Kidney tubule cell (primary cell): ENCODE measurements around the gene HIP1.
"Not testable (repeated sequence)": the region's sequence is repeated elsewhere in the genome, so short reads cannot be mapped to it uniquely, and the experiment has no call there.

Source experiments
- DNase-seq: peaks from one replicate; pipeline ENCODE4 v3.0.0-alpha.2; 2018; ENCODE audit warnings: low spot score

Gene HIP1

GRCh38 chr7:75644589-75644988 lies 94.2 kb downstream of the HIP1 start:
- no peak for DNase-seq

DNA sequence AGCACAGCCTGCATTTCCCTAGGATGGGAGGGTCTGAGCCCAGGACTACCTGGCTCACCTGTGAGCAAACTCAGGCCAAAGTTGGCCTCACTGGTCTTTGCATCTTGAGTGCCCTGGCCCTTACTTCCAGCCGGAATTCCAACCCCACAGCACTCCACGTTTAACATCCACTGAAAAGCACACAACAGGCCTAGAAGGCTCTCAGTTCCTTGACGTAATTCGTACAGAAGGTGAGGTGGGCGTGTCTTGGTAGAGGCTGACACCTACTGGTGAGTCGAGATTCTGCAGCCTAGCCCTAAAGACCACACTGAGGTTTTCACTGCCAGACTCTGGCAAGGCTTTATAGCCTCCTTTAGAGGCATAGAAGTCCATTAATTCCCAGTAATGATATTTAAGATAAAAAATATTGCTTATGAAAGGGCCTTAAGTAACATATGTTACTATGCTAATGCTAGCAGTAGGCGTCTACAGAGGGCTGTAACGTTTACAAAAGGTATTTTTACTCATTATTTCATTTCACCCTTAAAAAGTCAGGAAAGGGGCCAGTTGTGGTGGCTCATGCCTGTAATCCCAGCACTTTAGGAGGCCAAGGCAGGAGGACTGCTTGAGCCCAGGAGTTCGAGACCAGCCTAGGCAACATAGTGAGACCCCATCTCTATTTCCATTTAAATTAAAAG lies 95.8 kb downstream of the HIP1 start:
- DNase-seq, result peak; percentile 69

DNA sequence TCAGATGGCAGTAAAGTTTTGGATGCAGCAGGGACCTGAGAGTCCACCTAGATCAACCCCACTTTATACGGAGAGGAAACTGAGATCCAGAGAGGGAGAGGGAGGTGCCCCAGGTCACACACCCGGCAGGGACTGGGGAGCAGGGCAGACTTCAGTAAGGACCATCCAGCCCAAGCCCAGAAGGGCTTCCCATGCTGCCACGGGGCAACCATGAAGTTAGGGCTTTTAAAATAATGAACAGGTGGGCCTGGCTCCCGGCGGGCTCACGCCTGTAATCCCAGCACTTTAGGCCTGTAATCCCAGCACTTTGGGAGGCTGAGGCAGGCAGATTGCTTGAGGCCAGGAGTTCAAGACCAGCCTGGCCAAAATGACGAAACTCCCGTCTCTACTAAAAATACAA lies 98.5 kb downstream of the HIP1 start:
- no peak for DNase-seq

DNA sequence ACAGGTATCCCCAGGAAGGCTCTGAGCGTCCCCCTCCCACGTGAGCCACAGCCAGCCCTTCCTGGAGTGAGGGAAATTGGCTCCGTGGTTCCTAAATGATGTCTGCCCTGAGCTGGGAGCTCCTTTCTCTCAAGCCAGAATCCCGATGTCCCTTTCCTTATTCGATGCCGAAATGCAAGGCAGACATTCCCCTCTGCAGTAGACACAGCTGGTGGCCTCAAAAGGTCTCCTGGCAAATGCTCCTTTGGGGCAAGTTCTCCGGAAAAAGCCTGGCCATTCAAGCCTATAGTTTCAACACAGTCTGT lies 98.9 kb downstream of the HIP1 start:
- no peak for DNase-seq

- peak; percentile 50 for DNase-seq
These were observed 99.5 kb downstream of the HIP1 start for GRCh38 chr7:75639071-75639885.

DNA sequence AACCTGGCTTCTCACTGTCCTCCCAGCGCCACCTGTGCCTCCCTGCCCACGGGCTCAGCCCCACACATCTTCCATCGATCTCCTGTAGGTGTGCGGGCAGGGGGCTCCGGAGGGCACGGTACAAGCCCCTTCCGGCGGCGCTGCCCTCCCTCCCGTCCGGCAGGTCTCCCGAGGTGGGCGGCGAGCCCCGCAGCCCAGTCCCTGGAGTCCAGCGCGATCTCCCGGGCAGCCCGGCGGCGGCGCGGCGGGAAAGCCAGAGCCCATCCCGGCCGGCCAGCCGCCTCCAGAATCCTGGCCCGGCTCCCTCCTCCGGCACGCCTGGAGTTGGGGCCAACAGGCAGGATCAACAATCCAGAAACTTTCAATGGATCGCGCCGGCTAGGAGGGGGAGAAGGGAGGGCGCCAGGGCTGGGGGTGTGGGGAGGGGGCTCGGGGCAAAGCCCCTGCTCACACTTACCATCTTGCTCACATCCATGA lies 100.1 kb downstream of the HIP1 start:
- peak; percentile 42 for DNase-seq

- no peak for DNase-seq
These were observed 100.7 kb downstream of the HIP1 start for GRCh38 chr7:75637854-75638593.

GRCh38 chr7:75635036-75635435 lies 103.7 kb downstream of the HIP1 start:
- no peak for DNase-seq

- not testable (repeated sequence) for DNase-seq
These were observed 106.2 kb downstream of the HIP1 start for GRCh38 chr7:75632587-75632986.

- DNase-seq, result no peak
These were observed 107.0 kb downstream of the HIP1 start for GRCh38 chr7:75631711-75632110.

DNA sequence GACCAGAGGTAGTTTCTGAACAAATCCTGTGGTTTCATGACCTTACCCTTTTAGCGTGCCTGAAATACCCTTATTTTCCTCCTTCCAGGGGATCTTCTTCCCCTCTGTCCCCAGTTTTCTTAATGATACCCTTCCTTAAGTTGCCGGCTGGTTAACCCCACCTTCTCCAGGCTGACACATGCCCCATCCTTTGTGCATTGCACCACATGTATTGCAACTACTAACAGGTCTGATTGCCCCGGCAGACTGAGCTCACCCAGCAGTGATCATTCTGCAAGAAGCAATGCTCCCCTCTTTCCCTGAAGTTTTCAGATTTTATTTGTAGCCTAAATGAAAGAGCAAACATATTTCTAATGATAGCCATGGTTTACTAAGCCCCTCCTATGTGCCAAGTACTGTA lies 108.2 kb downstream of the HIP1 start:
- DNase-seq, result no peak

DNA sequence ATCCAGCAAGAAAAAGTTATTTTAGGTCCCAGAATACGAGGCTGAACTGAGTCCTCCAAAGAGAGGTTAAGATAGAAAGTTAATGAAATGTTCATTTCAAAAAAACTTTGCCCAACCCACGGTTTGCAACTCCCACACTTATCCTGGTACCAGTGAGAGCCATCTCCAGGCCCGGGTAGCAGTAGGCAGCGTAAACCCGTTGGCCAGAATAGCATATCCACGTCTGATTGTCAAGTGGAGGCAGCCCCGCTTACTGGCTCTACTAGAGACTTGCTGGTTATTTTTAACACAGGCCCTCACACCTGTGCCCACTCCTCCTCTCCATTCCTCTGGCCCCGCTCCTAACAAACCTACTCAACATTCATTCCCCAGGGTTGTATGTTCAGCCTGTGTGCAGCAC lies 109.7 kb downstream of the HIP1 start:
- DNase-seq, result no peak

GRCh38 chr7:75628055-75628454 lies 110.7 kb downstream of the HIP1 start:
- no peak for DNase-seq

DNA sequence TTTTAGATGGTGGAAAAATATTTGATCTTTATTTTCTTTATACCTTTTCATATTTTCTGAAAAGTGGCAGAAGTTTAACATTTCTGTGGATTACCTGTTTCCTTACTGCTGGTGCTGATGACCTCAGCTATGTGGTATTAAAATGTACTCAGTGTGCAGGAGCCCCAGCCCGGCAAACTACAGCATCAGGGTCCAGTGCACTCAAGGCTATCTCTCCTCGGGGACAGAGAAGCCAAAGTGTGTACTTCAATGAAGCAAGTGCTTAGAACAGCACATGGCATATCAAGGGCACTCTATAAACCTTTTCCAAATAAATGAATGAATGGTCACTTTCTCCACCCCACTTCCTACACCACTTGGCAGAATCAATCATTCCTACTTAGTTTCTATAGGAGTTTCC lies 111.8 kb downstream of the HIP1 start:
- peak; percentile 29 for DNase-seq

DNA sequence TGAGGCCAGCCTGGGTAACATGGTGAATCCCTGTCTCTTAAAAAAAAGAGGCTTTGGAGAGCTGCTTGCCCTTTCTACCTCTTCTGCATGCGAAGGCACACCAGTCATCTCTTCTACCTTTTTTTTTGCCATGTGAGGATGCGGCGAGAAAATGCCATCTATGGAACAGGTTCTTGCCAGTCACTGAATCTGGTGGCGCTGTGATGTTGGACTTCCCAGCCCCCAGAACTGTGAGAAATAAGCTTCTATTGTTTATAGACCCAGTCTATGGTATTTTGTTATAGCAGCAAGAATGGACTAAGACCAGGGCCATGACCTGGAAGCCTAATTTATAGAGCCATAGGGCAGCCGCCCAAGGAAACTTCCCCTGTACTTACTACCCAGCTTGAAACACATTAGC lies 112.9 kb downstream of the HIP1 start:
- no peak for DNase-seq

DNA sequence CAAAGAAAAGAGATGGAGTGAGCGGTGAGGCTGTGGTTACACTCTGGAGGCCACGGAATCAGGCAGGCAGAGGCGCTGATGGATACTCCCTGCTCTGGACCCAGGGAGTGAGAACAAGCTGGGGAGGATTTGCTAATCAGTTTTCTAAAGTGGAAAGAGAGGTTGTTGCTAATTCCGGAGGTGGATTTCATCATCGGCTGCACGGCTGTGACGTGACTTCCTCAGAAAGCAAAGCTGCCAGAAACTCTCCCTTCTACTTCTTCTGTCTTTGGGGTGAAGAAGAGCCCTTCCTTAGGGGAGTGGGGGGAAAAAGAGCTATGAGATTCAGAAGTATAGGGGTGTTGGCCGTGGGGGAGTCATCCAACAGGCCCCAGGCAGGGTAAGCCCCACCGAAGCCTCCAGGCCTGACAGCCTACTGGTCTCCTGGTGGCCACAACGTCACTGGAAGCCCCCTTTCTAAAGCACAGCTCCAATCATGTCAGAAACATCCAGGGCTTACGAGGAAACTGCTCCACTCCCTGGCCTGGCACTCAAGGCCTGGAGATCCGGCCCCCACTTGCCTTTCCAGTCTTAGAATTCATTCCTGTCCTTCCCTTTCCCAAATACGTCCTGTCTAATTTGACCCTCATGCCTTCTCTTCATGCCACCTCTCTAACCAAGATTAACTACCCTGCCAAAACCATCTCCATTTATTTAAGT lies 114.5 kb downstream of the HIP1 start:
- DNase-seq, result no peak

DNA sequence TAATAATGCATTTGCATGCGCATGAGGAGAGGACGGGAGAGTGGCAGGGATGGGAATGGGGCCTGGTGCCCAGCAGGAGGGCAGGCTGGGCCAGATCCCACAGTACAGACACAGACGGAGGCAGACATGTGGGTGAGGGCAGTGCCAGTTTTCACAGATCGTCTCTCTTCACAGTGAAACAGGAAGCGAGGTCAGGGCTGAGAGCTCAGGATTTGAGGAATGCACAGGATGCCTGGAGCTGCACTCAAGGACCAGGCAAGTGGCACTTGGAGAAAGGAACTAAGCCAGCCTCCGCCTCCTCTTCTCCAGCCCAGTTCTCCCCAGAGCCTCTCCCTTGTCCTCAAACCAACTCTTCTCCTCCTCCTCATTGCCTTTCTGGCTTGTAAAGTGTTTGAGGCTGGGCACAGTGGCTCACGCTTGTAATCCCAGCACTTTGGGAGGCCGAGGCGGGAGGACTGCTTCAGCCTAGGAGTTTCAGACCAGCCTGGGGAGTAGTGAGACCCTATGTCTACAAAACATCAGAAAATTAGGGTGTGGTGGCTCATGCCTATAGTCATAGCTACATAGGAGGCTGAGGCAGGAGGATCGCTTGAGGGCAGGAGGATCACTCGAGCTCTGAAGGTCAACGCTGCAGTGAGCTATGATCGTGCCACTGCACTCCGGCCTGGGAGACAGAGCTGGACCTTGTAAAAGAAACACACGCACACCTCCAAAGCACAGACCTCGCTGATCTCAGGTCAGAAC lies 115.2 kb downstream of the HIP1 start:
- DNase-seq, result no peak

DNA sequence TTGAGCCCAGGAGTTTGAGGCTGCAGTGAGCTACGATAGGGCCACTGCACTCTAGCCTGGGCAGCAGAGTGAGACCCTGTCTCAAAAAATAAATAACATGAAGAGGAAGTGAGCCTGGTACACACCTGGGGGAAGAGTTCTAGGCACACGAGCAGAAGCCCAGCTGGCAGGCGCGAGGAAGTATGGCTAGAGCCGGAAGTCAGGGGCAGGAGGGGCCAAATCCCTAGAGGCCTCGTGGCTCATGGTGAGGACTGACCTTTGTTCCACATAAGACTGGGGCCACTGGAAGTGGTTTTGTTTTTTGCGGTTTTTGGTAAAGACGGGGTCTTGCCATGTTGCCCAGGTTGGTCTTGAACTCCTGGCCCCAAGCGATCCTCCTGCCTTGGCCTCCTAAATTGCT lies 117.6 kb downstream of the HIP1 start:
- DNase-seq, result no peak

GRCh38 chr7:75619636-75620035 lies 119.1 kb downstream of the HIP1 start:
- no peak for DNase-seq

- no peak for DNase-seq
These were observed 121.0 kb downstream of the HIP1 start for GRCh38 chr7:75617634-75618234.
